GM18499 (cell line): ENCODE results near the gene FBXO15.
A peak's percentile ranks its signal among the peaks of the same experiment; 100 is the strongest.

Experiments
- ATAC-seq: cut with Tn5 transposase; IDR thresholded peaks from one replicate; pipeline ENCODE4 v1.9.1; 2021; ENCODE audit warnings: moderate number of reproducible peaks; ENCODE audit not compliant: insufficient read depth, unreplicated experiment

Gene FBXO15

DNA sequence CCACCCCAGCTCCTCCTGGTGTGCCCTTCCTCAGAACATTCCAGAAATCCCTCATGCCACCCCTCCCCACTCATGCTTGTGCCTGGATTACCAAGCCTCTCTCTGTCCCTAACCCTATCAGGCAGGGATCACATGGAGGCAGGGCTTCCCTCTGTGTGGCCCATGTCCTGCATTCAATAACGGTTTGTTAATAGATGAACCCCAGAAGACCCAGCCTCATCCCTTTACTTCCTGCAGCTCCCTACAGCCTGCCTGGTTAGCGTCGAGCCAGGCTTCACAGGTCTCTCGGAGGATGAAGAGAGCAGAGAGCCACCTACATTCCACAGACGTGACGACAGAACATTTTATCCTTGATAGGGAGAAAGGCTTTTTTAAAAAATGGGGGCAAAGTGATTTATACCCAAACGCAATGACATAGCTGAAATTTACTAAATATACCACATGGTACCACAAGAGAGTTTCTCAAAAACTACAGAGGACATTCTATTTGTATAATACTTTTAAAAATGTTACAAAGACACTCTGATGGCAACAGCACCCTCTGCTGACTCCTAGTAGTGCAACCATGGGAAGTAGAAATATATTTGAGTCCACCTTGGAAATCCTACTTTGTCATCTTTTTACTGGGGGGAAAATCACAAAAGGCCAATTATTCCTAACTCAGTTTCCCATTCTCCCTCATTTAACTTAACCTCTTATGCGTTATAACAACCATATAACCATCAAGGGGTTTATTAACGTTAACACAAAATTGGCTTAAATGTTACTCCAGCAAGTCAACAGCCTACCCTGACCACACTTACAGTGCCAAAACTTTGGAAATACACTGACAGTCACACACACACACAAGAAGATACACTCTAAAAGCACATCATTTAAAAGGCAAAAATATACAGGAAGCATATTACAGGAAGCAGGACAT is 30.7 kb downstream of the FBXO15 start:
- no peak for ATAC-seq

DNA sequence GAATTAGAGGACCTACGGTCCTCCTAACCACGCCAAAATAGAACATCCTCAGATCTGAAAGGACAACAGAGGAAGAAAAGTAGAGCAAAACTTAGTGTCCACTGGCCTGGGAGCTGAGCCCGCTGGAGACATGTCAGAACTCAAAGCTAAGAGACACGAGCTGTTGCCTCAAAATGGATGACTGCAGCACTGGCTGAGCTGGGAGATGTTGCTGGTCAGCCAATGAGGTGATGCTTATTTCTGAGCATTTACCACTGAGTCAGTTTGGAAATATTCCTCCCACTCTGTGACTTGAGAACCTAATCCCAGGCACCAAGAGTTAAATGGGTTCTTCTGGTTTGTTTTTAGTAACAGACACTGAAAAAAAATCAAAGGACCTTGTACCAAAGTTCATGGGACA is 32.6 kb downstream of the FBXO15 start:
- no peak for ATAC-seq

DNA sequence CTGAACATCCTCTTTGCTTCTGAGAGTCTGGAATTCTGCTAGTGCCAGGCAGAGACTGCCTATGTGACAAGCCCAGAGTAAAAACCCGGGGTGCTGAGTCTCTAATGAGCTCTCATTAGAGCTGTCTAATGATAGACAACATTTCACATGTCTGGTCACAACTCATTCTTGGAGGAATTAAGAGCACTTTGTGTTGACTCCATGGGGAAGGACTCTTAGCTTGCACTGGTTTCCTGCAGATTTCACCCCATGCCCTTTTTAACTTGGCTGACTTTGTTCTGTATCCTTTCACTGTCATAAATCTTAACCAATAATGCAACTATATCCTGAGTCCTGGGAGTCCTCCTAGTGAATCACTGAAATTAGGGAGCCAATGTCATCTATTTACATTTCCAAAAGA is 33.5 kb downstream of the FBXO15 start:
- ATAC-seq: no peak

DNA sequence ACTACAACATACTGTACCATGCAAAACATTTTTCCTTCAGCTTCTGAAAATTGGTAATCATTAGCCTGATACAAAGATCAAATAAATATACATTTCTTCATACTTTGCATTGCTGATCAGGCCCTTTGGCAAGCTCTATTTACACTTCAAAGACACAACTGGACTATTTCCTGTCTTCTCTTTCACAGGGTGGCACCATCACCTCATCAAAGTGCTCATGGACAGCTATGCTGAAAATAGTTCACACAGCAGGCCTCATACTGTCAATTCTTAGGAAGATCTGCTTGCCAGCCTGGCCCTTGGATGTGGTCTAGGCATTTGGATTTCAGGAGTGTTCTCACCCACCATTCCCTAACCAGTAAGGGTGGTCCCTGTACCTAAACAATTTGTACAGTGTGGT is 33.9 kb downstream of the FBXO15 start:
- no peak for ATAC-seq

GRCh38 chr18:74110976-74111375 is 36.7 kb downstream of the FBXO15 start:
- ATAC-seq: no peak

- ATAC-seq: no peak
Observed at GRCh38 chr18:74110149-74110548, 37.5 kb downstream of the FBXO15 start.

GRCh38 chr18:74108460-74108859 is 39.2 kb downstream of the FBXO15 start:
- no peak for ATAC-seq

DNA sequence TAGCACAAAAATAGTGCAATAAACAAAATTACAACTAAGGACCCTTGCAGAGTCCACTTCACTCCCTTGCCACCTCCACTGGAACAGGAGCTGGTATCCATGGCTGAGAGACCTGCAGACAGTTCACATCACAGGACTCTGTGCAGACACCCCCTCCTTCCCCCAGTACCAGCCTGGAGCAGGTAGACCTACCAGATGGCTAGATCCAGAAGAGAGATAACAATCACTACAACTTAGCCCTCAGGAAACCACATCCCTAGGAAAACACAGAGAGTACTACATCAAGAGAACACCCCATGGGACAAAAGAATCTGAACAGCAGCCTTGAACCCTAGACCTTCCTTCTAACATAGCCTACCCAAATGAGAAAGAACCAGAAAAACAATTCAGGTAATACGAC is 49.8 kb downstream of the FBXO15 start:
- no peak for ATAC-seq

DNA sequence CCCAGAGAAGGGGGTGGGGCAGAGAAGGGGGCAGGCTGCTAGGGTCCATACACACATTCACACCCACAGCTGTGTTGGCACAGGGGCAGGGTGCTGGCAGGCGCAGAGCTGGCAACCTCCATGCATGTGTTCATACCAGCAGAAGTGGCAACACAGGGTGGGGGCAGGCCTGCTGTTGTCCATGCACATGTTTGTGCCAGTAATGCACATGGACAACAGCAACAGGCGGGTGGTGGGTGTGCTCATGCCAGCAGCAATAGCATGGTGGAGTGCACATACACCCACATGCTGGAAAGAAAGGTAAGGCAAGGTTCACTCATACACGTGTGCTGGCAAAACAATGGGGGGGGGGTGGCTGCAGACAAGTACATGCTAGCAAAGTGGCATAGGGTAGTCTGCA is 54.7 kb downstream of the FBXO15 start:
- ATAC-seq: no peak

DNA sequence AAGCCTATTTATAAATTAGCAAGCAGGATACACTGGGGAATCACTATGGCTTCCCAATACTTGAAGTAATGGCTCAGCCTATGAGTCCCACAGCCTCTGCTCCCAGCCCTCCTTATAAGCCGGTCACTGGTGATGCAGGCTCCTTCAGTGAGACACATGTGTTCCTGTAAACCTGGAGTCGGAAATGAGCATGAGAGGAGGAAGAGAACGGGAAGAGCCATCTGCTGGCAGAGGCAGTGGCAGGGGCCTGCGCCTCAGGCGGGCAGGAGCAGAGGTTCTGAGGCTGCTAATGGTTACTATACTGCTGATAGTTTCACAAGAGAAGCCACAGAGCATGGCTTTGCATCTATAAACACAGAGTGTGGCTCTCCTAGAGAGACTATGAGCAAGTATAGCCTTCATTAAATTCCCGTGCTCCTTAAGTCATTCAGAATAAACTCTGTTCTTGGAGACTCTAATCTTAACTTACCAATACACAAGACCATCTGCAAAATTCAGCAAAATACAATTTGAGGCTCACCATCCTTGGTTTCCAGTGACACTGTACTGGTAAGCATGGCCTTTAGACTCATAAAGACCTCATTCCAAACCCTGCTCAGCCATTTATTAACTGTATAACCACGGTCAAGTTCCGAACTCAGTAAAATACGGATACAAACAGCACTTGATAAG is 63.3 kb downstream of the FBXO15 start:
- no peak for ATAC-seq

GRCh38 chr18:74083557-74083952 is 64.1 kb downstream of the FBXO15 start:
- ATAC-seq: no peak

DNA sequence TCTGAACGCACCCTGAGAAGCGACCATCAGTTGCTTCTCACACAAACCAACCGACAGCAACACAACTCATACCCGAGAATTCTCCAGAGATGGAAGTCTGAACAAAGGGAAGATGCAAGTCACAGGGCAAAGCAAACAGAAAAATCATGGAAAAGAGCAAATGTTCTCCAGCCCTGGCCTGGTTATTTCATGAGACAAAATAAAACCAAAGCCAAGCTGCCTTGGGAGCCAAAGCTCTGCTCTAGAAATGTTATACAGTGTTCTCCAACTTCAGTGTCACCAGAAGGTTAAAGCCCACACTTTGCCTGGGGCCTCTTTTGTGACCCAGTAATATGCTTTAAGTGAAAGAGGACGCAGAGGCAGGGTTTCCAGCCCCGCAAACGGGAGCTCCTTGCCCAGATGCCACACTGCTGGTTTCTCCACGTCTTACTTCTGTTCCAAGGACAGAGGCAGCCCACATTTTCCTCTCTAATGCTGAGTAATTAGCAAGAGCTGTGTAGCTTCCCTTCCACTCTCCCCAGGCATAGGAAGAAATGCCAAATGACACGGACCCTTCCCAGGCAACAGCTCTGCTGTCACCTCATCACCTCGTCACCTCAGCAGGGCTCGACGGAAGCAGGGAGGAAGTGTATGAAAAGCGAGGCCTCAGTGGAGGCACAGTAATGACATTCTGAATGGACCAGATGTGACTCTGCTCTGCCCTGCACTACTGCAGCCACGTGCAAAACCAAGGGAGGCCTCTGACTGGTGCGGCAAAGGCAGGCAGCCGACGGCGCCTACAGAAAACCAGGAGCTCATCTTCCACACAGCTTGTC is 64.7 kb downstream of the FBXO15 start:
- no peak for ATAC-seq

DNA sequence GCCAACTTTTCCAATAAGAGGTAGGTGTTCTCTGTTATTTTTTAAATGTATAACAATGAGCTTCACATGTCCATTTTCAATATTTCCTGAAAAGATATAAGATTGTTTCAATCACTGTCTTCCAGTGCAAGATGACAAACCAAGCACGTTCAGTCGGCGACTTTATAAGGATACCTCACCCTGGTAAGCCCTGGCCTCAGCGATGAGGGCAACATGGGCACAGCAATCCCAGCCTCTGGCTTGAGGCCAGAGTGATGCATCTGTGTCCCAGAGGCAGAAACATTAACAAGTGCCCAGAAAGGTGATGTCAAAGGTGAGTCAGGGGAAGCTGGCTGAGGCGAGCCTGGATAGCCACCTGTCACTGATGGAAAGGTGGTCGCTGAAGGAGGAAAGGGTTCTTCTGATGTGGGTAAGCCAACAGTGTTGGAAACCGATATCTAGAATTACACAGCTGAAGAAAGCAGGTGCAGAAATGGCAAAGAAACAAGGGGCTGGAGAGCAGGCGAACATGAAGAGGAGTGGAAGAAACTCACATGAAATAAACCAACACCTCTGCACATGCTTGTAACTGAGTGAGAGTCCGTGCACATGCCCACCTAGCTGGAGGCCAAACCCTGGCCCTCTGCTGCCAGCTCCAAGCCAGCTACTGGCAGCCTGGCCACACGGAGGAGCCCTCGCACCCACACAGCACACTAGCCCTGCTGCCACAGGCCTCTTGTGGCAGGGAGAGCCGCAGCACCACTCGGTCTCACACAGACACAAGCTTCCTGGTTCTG is 65.5 kb downstream of the FBXO15 start:
- ATAC-seq: peak; percentile 64

DNA sequence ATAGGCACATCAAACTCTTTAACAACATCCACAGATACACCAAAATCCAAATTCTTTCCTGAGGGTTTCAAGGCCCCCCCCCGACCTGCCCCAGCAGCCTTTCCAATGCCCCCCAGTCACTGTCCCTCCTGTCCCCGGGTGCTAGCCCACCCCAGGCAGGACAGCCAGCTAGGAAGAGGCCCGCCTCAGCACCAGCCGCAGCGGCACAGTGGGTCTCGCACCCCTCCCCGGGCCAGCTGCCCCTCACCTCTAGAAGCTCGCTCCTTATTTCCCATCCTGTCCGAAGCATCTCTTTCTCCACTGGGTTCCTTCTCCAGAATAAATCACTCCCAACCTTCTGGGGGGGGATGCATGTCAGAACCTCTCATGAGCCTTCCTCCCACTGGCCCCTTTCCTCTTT is 69.4 kb downstream of the FBXO15 start:
- ATAC-seq: no peak

- ATAC-seq: no peak
Observed at GRCh38 chr18:74074668-74075564, 72.7 kb downstream of the FBXO15 start.

GRCh38 chr18:74073957-74074667 is 73.5 kb downstream of the FBXO15 start:
- ATAC-seq: no peak

GRCh38 chr18:74069178-74070050 is 78.2 kb downstream of the FBXO15 start:
- no peak for ATAC-seq

DNA sequence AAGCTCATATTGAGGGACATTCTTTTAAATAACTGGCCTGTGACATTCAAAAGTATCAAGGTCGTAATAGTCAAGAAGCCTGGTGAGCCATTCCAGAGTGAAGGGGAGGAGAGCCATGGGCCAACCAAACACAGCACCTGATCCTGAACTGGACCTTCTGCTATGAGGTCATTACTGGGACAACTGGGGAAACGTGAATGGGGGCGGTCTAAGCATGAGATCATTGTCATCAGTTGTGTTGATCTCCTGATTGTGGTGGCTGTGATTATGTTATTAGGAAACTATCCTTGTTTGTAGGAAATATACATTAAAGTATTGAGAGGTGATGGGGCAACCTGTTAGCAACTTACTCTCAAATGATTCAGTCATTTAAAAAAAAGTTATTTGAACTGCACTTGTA is 79.3 kb downstream of the FBXO15 start:
- ATAC-seq: no peak
